PC-9 (cell line): Measurements from ENCODE around the gene CLMN.

ENCODE experiments used
- EZH2 ChIP-seq: fragments of 200-600 bp; sonication (generic); IDR thresholded peaks from 2 replicates; pipeline ENCODE4 v1.8.0; 2017; ENCODE audit warnings: antibody characterized with exemption, low read depth
- TF ChIP-seq, protein P1 (sequence below): fragments of 200-600 bp; sonication (generic); conservative IDR thresholded peaks from 2 replicates; pipeline ENCODE4 v1.6.1; 2017; ENCODE audit warnings: mixed run types, antibody characterized with exemption, mild to moderate bottlenecking, moderate library complexity

- TF ChIP-seq EZH2, result no peak
- TF ChIP-seq, protein P1, sequence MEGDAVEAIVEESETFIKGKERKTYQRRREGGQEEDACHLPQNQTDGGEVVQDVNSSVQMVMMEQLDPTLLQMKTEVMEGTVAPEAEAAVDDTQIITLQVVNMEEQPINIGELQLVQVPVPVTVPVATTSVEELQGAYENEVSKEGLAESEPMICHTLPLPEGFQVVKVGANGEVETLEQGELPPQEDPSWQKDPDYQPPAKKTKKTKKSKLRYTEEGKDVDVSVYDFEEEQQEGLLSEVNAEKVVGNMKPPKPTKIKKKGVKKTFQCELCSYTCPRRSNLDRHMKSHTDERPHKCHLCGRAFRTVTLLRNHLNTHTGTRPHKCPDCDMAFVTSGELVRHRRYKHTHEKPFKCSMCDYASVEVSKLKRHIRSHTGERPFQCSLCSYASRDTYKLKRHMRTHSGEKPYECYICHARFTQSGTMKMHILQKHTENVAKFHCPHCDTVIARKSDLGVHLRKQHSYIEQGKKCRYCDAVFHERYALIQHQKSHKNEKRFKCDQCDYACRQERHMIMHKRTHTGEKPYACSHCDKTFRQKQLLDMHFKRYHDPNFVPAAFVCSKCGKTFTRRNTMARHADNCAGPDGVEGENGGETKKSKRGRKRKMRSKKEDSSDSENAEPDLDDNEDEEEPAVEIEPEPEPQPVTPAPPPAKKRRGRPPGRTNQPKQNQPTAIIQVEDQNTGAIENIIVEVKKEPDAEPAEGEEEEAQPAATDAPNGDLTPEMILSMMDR, result no peak
These were observed 57.2 kb downstream of the CLMN start for GRCh38 chr14:95262511-95262891.
